OCI-LY7 (cell line): ENCODE results near the gene SLC4A1. TPM values are rescaled to one million over a fixed set of nuclear protein-coding genes. Genes with fewer than 3 reads are reported as not detected.

Experiments
- BruUV-seq: library from RNA; stranded (reverse); fragments of 400-500 nt; replicated peaks from 2 replicates; lab custom pipeline; 2021; lab: Mats Ljungman, UMichigan
- CTCF ChIA-PET: fragments of 300-600 bp; sonication (Branson Sonifier 250); formaldehyde crosslinking; loops from one replicate; lab custom pipeline; 2022; ENCODE audit warnings: antibody characterized with exemption; ENCODE audit not compliant: unreplicated experiment; lab: Charles Lee
- POLR2A ChIA-PET: fragments of 300-600 bp; sonication (Branson Sonifier 250); formaldehyde crosslinking; loops from one replicate; lab custom pipeline; 2022; ENCODE audit warnings: antibody characterized with exemption; lab: Charles Lee
- DNase-seq: peaks from one replicate; pipeline ENCODE4 v3.0.0-alpha.2; 2015; ENCODE audit warnings: low spot score
- H2AFZ ChIP-seq: fragments of 200-600 bp; sonication (generic), shearing (Covaris generic); 2 replicates; pipeline ENCODE4 v1.6.1; 2014; ENCODE audit warnings: mild to moderate bottlenecking, antibody characterized with exemption, low read length, moderate library complexity
- H3K27ac ChIP-seq: fragments of 200-600 bp; sonication (generic); 2 replicates; pipeline ENCODE4 v1.5.1; 2014; ENCODE audit warnings: mixed run types, low read depth, mild to moderate bottlenecking, moderate library complexity, low read length, inconsistent platforms; ENCODE audit not compliant: poor library complexity, severe bottlenecking
- H3K36me3 ChIP-seq: fragments of 200-600 bp; sonication (generic); 2 replicates; pipeline ENCODE4 v1.6.1; 2014; ENCODE audit warnings: mild to moderate bottlenecking, antibody characterized with exemption, low read length, moderate library complexity, mixed read lengths; ENCODE audit not compliant: insufficient read depth
- H3K4me1 ChIP-seq: fragments of 200-600 bp; sonication (generic); 2 replicates; pipeline ENCODE4 v1.5.1; 2014; ENCODE audit warnings: mild to moderate bottlenecking, low read length; ENCODE audit not compliant: insufficient read depth, poor library complexity, severe bottlenecking
- H3K4me2 ChIP-seq: fragments of 200-600 bp; sonication (generic); 2 replicates; pipeline ENCODE4 v1.6.1; 2014; ENCODE audit warnings: mild to moderate bottlenecking, low read length
- H3K4me3 ChIP-seq: fragments of 200-600 bp; sonication (generic); 2 replicates; pipeline ENCODE4 v1.5.1; 2014; ENCODE audit warnings: mild to moderate bottlenecking, low read depth, low read length; ENCODE audit not compliant: poor library complexity, severe bottlenecking
- H3K79me2 ChIP-seq: fragments of 200-600 bp; sonication (generic); 2 replicates; pipeline ENCODE4 v1.6.1; 2016; ENCODE audit warnings: low read depth, mild to moderate bottlenecking, low read length, moderate library complexity, mixed read lengths; ENCODE audit not compliant: insufficient read depth
- H3K9me2 ChIP-seq: fragments of 200-600 bp; sonication (generic); 2 replicates; pipeline ENCODE4 v1.6.1; 2016; ENCODE audit warnings: mild to moderate bottlenecking, low read length, mixed read lengths; ENCODE audit not compliant: insufficient read depth
- H3K9me3 ChIP-seq: fragments of 200-600 bp; sonication (generic); 2 replicates; pipeline ENCODE4 v1.6.1; 2014; ENCODE audit warnings: mild to moderate bottlenecking, mixed run types, low read length, mixed read lengths
- H4K20me1 ChIP-seq: fragments of 200-600 bp; sonication (generic); 2 replicates; pipeline ENCODE4 v1.6.1; 2014; ENCODE audit warnings: mild to moderate bottlenecking, antibody characterized with exemption, low read length, moderate library complexity, mixed read lengths; ENCODE audit not compliant: insufficient read depth
- CTCF ChIP-seq: fragments of 200-600 bp; sonication (generic); conservative IDR thresholded peaks from 2 replicates; pipeline ENCODE4 v1.5.1; 2014; ENCODE audit warnings: mild to moderate bottlenecking, antibody characterized with exemption, low read length, moderate library complexity, mixed read lengths
- EZH2phosphoT487 ChIP-seq: fragments of 200-600 bp; sonication (generic); IDR thresholded peaks from 2 replicates; pipeline ENCODE4 v1.6.1; 2018; ENCODE audit warnings: low read depth, borderline replicate concordance, mild to moderate bottlenecking, mixed run types, antibody characterized with exemption, low read length, moderate library complexity, mixed read lengths
- intact Hi-C: fragments of 100-400 bp; cut with micrococcal nuclease; formaldehyde crosslinking; loops from one replicate; pipeline ENCODE4 v1.10.0; 2022; ENCODE audit not compliant: unreplicated experiment
- total RNA-seq, 2 experiments: library from RNA; depleted of rRNA in 1 of 2; stranded (reverse); fragments of >200 nt in 1 of 2; shearing (Covaris generic) in 1 of 2; gene quantifications; 2 replicates each; pipeline ENCODE4 v1.2.3, GENCODE V29; 2014 to 2022

The SLC4A1 gene
- total RNA-seq, 2 experiments from 2014 or later: not detected

- Histone ChIP-seq H3K4me3 (no peak overlapping the region), H2AFZ (no peak overlapping the region), H3K27ac (no peak overlapping the region), H3K36me3 (peaks cover 55% of the 10 kb centered on the region), H3K9me2 (no peaks in the 10 kb centered on the region), H3K4me1 (peaks cover 52% of the 10 kb centered on the region), H3K9me3 (no peaks in the 10 kb centered on the region), H4K20me1 (no peaks in the 10 kb centered on the region), H3K4me2 (no peak overlapping the region), H3K79me2 (peaks cover 14% of the 10 kb centered on the region; the same call in 1 of the 2 replicates)
- POLR2A ChIA-PET: no interaction called here
- intact Hi-C loops: no loop called here
- 0 out of 2 replicates have a peak, but pooled peaks have one; percentile 21 for TF ChIP-seq CTCF
- TF ChIP-seq EZH2phosphoT487: no peak
- no peak for DNase-seq
- CTCF ChIA-PET: interaction anchor here (1.0 kb wide), 1 partner anchor 152 kb away, joined by 3 read pairs; no protein-coding TSS in a partner anchor
- BruUV-seq: no TSS peak
These were observed 61.7 kb downstream of the SLC4A1 start for GRCh38 chr17:44205962-44206824.

GRCh38 chr17:44204441-44204882 lies 63.5 kb downstream of the SLC4A1 start:
- H3K4me2 ChIP-seq: no peak overlapping the region
- ChIA-PET CTCF (interaction anchor here (0.5 to 0.9 kb wide), 2 partner anchors 122 to 161 kb away, joined by 3 read pairs; no protein-coding TSS in a partner anchor), POLR2A (interaction anchor here (0.6 to 1.4 kb wide), 2 partner anchors 12 to 14 kb away, joined by 3 to 5 read pairs; no protein-coding TSS in a partner anchor)
- H3K36me3 ChIP-seq: peaks cover 41% of the 10 kb centered on the region
- H3K4me3 ChIP-seq: no peak overlapping the region
- BruUV-seq: no TSS peak
- peaks cover 11% of the 10 kb centered on the region; the same call in 1 of the 2 replicates for H3K79me2 ChIP-seq
- no peaks in the 10 kb centered on the region for H3K9me3 ChIP-seq
- TF ChIP-seq CTCF: no peak
- no peak for TF ChIP-seq EZH2phosphoT487
- DNase-seq: no peak
- H3K27ac ChIP-seq: peak overlapping the region; percentile 33
- no peak overlapping the region for H2AFZ ChIP-seq
- no peaks in the 10 kb centered on the region for H3K9me2 ChIP-seq
- intact Hi-C loops: no loop called here
- no peaks in the 10 kb centered on the region for H4K20me1 ChIP-seq
- H3K4me1 ChIP-seq: peaks cover 42% of the 10 kb centered on the region
